DMS153 (cell line): ENCODE data around the gene MRPL14.

Source experiments
- DNase-seq: peaks from one replicate; lab custom pipeline; 2025; lab: John Stamatoyannopoulos, UW

The MRPL14 gene

GRCh38 chr6:44064948-44065272 is 62.3 kb downstream of the MRPL14 start:
- DNase-seq = no peak

GRCh38 chr6:44064089-44064947 is 62.9 kb downstream of the MRPL14 start:
- no peak for DNase-seq

DNA sequence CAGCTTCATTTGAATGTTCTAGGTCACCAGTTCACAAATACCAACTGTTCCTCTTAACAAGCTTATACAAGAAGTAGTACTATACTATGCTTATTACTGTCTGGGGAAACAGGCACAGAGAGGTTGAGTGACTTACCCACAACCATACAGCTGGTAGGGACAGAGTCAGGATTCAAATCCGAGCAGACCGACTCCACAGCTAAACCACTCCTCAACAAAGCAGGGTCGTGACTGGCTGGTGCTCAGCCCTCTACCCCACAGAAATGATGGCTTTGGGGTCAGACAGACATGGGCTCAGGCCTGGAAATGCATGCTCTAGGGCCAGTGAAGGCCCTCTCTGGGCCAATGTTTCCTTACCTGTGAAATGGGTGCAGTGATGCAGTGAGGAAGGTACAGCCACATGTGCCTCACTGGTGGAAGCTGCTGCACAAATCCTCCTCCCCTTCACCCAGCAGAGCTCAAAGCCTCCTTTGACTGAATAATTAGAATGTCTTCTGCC is 63.6 kb downstream of the MRPL14 start:
- DNase-seq = no peak
